NCI-H1417 (cell line): ENCODE measurements around the gene VSIG10.
"Not testable (repeated sequence)": the region's sequence is repeated elsewhere in the genome, so short reads cannot be mapped to it uniquely, and the experiment has no call there.

Experiments used
- DNase-seq, 3 experiments: peaks; one replicate each; lab custom pipeline; 2025; lab: John Stamatoyannopoulos, UW

Gene VSIG10

GRCh38 chr12:118107694-118108093 lies 3.9 kb upstream of the VSIG10 start:
- DNase-seq = no peak

- no peak for DNase-seq
Observed at GRCh38 chr12:118107011-118107410, 3.2 kb upstream of the VSIG10 start.

- peak in 2 of 3 experiments; percentile 50 to 81 for DNase-seq
Observed at GRCh38 chr12:118103201-118103600, 610 bp downstream of the VSIG10 start.

GRCh38 chr12:118102609-118103008 lies 1.2 kb downstream of the VSIG10 start:
- no peak for DNase-seq

- DNase-seq = no peak
Observed at GRCh38 chr12:118102070-118102469, 1.7 kb downstream of the VSIG10 start.

GRCh38 chr12:118101051-118101450 lies 2.8 kb downstream of the VSIG10 start:
- DNase-seq = no peak

- peak; percentile 57 to 82 (median 59) for DNase-seq
Observed at GRCh38 chr12:118098911-118099671, 4.7 kb downstream of the VSIG10 start.

GRCh38 chr12:118098401-118098800 lies 5.4 kb downstream of the VSIG10 start:
- no peak for DNase-seq

GRCh38 chr12:118094039-118094438 lies 9.8 kb downstream of the VSIG10 start:
- no peak for DNase-seq

GRCh38 chr12:118089782-118090181 lies 14.0 kb downstream of the VSIG10 start:
- no peak for DNase-seq

GRCh38 chr12:118082161-118082560 lies 21.6 kb downstream of the VSIG10 start:
- DNase-seq = no peak

GRCh38 chr12:118081521-118081920 lies 22.3 kb downstream of the VSIG10 start:
- DNase-seq = not testable (repeated sequence)

- no peak for DNase-seq
Observed at GRCh38 chr12:118073768-118074167, 30.0 kb downstream of the VSIG10 start.

GRCh38 chr12:118070650-118071049 lies 33.2 kb downstream of the VSIG10 start:
- no peak for DNase-seq

- DNase-seq = no peak
Observed at GRCh38 chr12:118068445-118068844, 35.4 kb downstream of the VSIG10 start.

GRCh38 chr12:118065380-118065779 lies 38.4 kb downstream of the VSIG10 start:
- no peak for DNase-seq

GRCh38 chr12:118064608-118065007 lies 39.2 kb downstream of the VSIG10 start:
- peak in 1 of 3 experiments; percentile 28 for DNase-seq

- DNase-seq = no peak
Observed at GRCh38 chr12:118063576-118064391, 40.0 kb downstream of the VSIG10 start.

- DNase-seq = peak; percentile 67 to 86 (median 80)
Observed at GRCh38 chr12:118061873-118062843, 41.7 kb downstream of the VSIG10 start.

GRCh38 chr12:118061011-118061872 lies 42.6 kb downstream of the VSIG10 start, which contains the start of gene WSB2:
Gene WSB2 (minus strand): TSS chr12:118061179. CDS start chr12:118061048, 131 bp downstream.
- DNase-seq = peak; percentile 75 to 87 (median 84)
